Neutrophil (primary cell): ENCODE measurements around the gene BNIPL.

ENCODE experiments used
- H3K27ac ChIP-seq: fragments of 200-600 bp; sonication (generic); 2 replicates; pipeline ENCODE4 v1.5.1; 2016; ENCODE audit warnings: mild to moderate bottlenecking, moderate library complexity
- H3K27me3 ChIP-seq: fragments of 200-600 bp; sonication (generic); 2 replicates; pipeline ENCODE4 v1.6.0; 2016; ENCODE audit warnings: mild to moderate bottlenecking
- H3K36me3 ChIP-seq: fragments of 200-600 bp; sonication (generic); 2 replicates; pipeline ENCODE4 v1.5.1; 2017
- H3K4me1 ChIP-seq, 2 experiments: fragments of 200-600 bp in 1 of 2; sonication (generic) in 1 of 2; 1 replicate in 1 of 2; 2 replicates in 1 of 2; pipeline versions ENCODE4 v1.5.1 to v1.6.1; 2013 to 2016; ENCODE audit warnings: low read depth in 1 of 2, low read length in 1 of 2, mild to moderate bottlenecking in 1 of 2, moderate library complexity in 1 of 2; ENCODE audit not compliant: control insufficient read depth in 1 of 2, insufficient read depth in 1 of 2
- H3K4me3 ChIP-seq, 2 experiments: fragments of 200-600 bp in 1 of 2; sonication (generic) in 1 of 2; 1 replicate in 1 of 2; 2 replicates in 1 of 2; pipeline ENCODE4 v1.5.1; 2013 to 2016; ENCODE audit warnings: low read depth in 1 of 2, low read length in 1 of 2, mild to moderate bottlenecking in 1 of 2, moderate library complexity in 1 of 2
- H3K9me3 ChIP-seq: fragments of 200-600 bp; sonication (generic); 2 replicates; pipeline ENCODE4 v1.5.1; 2016
- CTCF ChIP-seq: fragments of 200-600 bp; sonication (generic); IDR thresholded peaks from 2 replicates; pipeline ENCODE4 v1.5.1; 2016; ENCODE audit warnings: antibody characterized with exemption

The BNIPL gene

GRCh38 chr1:151061704-151062103, 25.3 kb downstream of the BNIPL start:
- no peaks in the 10 kb centered on the region for H3K27me3 ChIP-seq
- no peak overlapping the region for H3K4me3 ChIP-seq
- H3K9me3 ChIP-seq = no peaks in the 10 kb centered on the region
- no peak for TF ChIP-seq CTCF
- H3K36me3 ChIP-seq = peaks cover 8% of the 10 kb centered on the region
- H3K27ac ChIP-seq = no peak overlapping the region
- H3K4me1 ChIP-seq = peaks cover 28 to 30% of the 10 kb centered on the region in 2 experiments

- peaks cover 18 to 20% of the 10 kb centered on the region in 2 experiments for H3K4me1 ChIP-seq
- H3K9me3 ChIP-seq = no peaks in the 10 kb centered on the region
- H3K36me3 ChIP-seq = no peaks in the 10 kb centered on the region
- H3K27me3 ChIP-seq = no peaks in the 10 kb centered on the region
- H3K27ac ChIP-seq = no peak overlapping the region
- TF ChIP-seq CTCF = no peak
- H3K4me3 ChIP-seq = no peak overlapping the region
Measured at GRCh38 chr1:151062741-151063371, 26.5 kb downstream of the BNIPL start.

- no peak overlapping the region for H3K27ac ChIP-seq
- H3K9me3 ChIP-seq = no peaks in the 10 kb centered on the region
Measured at GRCh38 chr1:151065089-151065645, 28.8 kb downstream of the BNIPL start.

GRCh38 chr1:151067185-151067584, 30.8 kb downstream of the BNIPL start:
- TF ChIP-seq CTCF = no peak
- H3K27ac ChIP-seq = no peak overlapping the region
- H3K4me1 ChIP-seq = peaks cover 14 to 20% of the 10 kb centered on the region in 2 experiments

More at GRCh38 chr1:151065089-151065645, 28.8 kb downstream of the BNIPL start:
- H3K36me3 ChIP-seq = no peaks in the 10 kb centered on the region
- H3K27me3 ChIP-seq = no peaks in the 10 kb centered on the region
- peaks cover 10 to 20% of the 10 kb centered on the region in 2 experiments for H3K4me1 ChIP-seq
- no peak overlapping the region for H3K4me3 ChIP-seq
- no peak for TF ChIP-seq CTCF

GRCh38 chr1:151069103-151069486, 32.7 kb downstream of the BNIPL start:
- Histone ChIP-seq H3K27ac (peak overlapping the region; percentile 2), H3K4me1 (peaks cover 14 to 20% of the 10 kb centered on the region in 2 experiments), H3K9me3 (no peaks in the 10 kb centered on the region), H3K36me3 (no peaks in the 10 kb centered on the region), H3K4me3 (no peak overlapping the region), H3K27me3 (no peaks in the 10 kb centered on the region)
- no peak for TF ChIP-seq CTCF

More at GRCh38 chr1:151067185-151067584, 30.8 kb downstream of the BNIPL start:
- H3K4me3 ChIP-seq = no peak overlapping the region
- H3K9me3 ChIP-seq = no peaks in the 10 kb centered on the region
- H3K27me3 ChIP-seq = no peaks in the 10 kb centered on the region
- H3K36me3 ChIP-seq = no peaks in the 10 kb centered on the region
